GM21367 (cell line): ENCODE data around the gene ROBO1.
"Not testable (repeated sequence)": the region's sequence is repeated elsewhere in the genome, so short reads cannot be mapped to it uniquely, and the experiment has no call there.

Experiments
- ATAC-seq: cut with Tn5 transposase; IDR thresholded peaks from one replicate; pipeline ENCODE4 v1.9.1; 2021; ENCODE audit not compliant: unreplicated experiment

The ROBO1 gene

GRCh38 chr3:79317551-79318518, 450.0 kb downstream of the ROBO1 start:
- ATAC-seq: no peak

DNA sequence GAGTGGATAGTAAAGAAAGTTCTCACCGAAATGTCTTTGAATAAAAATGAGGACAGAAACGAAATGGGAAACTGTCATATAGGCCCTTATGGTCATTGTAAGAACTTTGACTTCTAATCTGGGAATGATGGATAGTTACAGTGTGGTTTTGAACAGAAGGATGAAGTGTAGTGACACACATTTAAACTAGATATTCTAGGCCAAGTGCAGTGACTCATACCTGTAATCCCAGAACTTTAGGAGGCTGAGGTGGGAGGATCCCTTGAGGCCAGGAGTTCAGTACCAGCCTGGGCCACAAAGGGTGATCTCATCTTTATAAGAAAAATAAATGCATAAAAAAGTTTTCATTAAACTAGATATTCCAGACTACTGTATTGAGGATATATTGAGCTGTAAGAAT, 452.8 kb downstream of the ROBO1 start:
- ATAC-seq: no peak

- ATAC-seq: no peak
Observed at GRCh38 chr3:79314544-79314943, 453.3 kb downstream of the ROBO1 start.

DNA sequence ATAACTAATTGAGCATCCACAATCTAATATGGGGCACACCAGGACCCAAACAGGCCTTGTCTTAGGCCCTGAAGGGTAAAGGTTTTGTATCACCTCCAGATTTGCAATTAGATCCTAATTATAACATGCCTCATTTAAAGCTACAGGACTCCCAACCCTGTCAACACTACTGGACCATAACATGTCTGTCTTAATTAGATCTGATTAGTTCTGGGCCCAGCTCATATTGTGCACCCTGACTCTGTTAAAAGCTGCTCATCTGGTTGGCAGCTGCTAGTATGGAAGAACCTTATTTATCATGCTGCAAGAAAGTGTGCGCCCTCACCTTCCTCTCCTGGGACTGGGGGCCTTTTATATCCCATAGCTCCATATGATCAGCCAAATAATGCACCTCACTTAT, 457.8 kb downstream of the ROBO1 start:
- no peak for ATAC-seq

DNA sequence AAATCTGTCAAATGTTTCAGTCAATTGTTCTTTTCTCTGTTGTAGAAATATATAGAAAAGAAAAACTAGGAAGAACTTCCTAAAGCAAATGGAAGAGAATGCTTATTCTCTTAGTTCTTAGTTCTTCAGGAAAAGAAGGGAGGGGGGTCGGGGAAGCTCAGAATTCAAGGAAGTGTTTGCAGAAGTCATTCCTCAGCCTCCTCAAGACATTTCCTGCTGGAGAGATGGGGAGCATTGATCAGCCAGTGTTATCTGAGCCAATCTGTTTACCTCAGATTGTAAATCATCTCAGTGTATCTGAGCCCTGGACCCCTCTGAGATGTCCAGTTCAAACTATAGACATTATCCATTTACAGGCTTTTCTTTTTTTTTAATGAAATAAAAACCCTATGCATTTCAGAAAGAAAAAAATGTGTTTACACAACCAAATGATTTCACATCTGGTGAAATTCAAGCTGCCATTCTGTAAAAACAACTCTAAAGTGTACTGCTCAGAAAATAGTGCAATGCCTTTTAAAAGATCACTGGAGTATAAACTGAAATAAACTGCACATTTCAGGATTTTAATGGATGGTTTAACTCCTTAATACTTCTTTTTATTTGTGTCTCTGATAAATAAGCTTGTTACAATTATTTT, 460.7 kb downstream of the ROBO1 start:
- ATAC-seq: no peak

DNA sequence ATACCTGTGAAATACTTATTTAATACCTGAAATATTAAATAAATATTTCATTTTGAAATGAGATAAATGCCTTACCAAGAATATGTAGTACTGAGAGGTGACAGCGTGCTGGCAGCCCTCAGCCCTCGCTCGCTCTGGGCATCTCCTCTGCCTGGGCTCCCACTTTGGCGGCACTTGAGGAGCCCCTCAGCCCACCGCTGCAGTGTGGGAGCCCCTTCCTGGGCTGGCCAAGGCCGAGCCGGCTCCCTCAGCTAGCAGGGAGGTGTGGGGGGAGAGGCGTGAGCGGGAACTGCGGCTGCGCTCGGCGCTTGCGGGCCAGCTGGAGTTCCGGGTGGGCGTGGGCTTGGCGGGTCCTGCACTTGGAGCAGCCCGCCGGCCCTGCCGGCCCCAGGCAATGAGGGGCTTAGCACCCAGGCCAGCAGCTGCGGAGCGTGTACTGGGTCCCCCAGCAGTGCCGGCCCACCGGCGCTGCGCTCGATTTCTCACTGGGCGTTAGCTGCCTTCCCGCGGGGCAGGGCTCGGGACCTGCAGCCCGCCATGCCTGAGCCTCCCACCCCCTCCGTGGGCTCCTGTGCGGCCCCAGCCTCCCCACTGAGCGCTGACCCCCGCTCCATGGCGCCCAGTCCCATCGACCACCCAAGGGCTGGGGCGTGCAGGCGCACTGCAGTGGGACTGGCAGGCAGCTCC, 467.7 kb downstream of the ROBO1 start:
- not testable (repeated sequence) for ATAC-seq

DNA sequence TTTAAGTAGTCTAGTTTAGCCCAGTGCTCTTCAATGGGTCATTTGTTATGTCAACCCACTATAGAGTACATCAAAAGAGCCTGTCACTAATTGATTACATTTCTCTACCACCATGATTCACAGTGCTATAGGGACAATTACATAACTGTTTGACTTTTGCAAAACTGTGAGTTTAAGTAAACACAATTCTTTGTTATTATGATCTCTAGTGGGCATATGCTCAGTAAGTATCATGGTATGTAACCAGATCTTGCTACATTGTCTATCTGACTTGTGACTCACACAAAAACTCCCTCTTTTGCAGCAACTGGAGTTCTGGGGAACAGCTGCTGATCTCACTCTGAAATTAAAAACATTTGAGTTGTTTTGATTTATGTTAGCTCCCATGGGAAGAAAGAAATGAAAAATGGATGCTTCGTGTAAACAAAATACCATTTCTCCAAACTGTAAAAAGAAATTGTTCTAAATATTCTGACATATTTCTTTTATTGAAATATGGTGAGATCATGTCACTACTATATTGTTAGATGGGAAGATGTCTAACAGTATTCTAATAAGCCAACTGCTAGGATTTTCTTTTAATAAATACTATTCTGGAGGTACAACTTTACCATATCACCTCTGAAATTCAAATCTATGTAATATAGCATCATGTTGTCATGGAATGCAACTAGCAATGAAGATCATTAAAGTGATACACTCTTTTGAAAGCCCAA, 470.4 kb downstream of the ROBO1 start:
- no peak for ATAC-seq

GRCh38 chr3:79286882-79287281, 480.9 kb downstream of the ROBO1 start:
- no peak for ATAC-seq

DNA sequence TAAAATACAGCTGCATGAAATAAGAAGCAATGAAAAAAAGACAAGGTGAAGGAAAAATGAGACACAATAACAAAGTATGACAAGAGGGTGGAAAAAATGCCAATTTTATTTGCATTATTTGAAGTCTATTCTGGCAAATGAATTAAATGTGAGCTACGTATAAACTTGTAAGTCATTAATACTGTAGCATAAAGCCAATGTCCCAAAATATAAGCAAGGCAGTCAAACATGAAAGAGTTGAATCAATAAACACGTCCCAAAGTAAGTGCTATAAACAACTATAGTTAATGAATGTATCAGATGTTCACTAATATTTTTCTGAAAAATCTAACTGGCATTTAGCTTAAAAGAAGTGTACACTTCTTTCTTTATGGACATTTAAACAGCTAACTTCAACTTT, 481.9 kb downstream of the ROBO1 start:
- no peak for ATAC-seq

GRCh38 chr3:79285380-79285779, 482.4 kb downstream of the ROBO1 start:
- no peak for ATAC-seq

DNA sequence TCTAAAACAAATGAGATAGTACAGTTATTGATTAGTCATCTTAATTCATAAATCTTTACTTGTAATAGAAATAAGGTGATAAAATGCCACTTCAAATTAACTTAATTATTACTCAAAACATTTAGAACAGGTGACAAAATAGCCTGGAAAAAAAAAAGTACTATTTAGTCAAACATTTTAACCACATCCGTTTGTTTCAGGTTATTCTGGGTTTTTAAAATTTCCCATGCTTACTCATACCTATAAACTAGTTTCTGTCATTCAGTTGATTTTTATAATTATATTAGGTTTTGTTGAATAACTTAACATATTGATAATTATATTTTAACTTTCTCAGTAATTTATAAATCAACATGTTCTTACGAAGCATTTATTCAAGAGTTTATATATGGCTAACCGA, 483.0 kb downstream of the ROBO1 start:
- ATAC-seq: no peak

GRCh38 chr3:79278681-79279080, 489.1 kb downstream of the ROBO1 start:
- ATAC-seq: no peak

GRCh38 chr3:79268422-79268821, 499.4 kb downstream of the ROBO1 start:
- ATAC-seq: no peak

DNA sequence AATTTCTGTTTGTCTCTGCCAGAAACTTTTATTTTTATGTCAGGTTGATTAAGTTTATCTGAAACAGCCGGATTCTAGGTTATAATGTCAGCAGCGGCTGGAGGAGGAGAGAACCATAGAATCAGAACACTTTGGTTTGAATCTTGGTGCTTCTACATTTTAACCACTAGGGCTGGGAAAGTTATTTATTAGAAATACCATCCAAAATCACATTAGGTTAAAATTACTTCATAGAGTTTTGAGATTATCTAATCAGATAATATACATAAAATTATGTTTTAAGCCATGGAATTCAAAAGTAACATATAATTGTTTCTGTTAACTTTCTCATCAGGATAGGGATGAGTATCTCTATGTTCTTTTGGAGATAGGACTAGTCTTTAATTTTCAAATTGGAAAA, 502.9 kb downstream of the ROBO1 start:
- ATAC-seq: no peak

DNA sequence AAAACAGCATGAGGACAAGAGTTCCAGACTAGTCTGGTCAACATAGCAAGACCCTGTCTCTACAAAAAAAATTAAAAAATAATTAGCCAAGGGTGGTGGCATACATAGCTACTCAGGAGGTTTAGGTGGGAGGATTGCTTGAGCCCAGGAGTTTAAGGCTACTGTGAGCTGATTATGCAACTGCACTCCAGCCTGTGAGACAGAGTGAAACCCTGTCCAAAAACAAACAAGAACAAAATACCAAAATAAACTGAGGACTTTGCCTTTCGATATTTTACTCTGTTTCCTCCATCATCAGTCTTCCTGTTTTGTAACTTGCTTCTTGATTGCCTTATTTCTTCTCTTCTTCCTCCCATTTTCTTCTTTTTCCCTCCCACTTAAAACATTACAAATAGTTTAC, 504.4 kb downstream of the ROBO1 start:
- no peak for ATAC-seq

- ATAC-seq: no peak
Observed at GRCh38 chr3:79258479-79258878, 509.3 kb downstream of the ROBO1 start.

DNA sequence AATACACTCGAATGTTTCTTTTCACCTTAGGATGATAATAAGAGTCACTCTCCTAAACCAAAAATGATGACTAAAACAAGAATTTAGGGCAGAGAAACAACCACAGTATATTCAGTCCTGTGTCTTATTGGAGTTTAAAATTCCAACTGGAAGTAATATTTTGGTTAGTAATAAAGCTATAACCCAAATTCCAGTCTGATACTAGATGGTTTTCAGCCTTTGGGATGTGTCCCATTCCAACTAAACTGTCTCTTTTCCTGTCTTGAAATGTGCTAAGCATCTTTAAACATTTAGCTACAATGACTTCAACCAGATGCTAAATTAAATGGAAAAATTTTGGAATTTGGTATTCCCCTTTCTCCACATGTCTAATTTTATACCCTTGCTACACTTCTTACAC, 510.0 kb downstream of the ROBO1 start:
- ATAC-seq: no peak

- ATAC-seq: no peak
Observed at GRCh38 chr3:79255702-79256101, 512.1 kb downstream of the ROBO1 start.

DNA sequence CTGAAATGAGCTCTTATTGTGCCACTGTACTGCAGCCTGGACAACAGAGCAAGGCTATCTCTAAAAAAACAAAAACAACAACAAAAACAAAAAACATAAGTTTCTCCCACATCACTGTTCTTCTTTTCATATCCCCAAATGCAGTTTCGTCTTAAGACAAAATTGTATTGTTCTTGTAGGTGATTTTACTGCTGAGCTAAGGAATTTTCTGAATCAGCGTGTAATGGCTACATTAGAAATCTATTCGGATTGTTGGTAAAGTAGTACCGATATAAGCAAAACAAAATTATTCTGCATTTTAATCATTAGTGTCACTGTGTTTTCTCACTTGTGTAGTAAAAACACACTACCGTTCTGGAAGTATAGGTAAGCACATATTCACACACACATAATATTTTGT, 512.5 kb downstream of the ROBO1 start:
- no peak for ATAC-seq

- ATAC-seq: no peak
Observed at GRCh38 chr3:79253704-79254103, 514.1 kb downstream of the ROBO1 start.

- no peak for ATAC-seq
Observed at GRCh38 chr3:79253271-79253670, 514.5 kb downstream of the ROBO1 start.
